ENCODE measurements around the gene HCFC1R1.
"Not testable (repeated sequence)": the region's sequence is repeated elsewhere in the genome, so short reads cannot be mapped to it uniquely, and the experiment has no call there.

Gene HCFC1R1

GRCh38 chr16:3059723-3060242 is 36.0 kb upstream of the HCFC1R1 start:
- TF ChIP-seq CTCF (conservative IDR thresholded peaks at IDR 0.05; ENCODE audit: low read depth, low read length), result no peak
- DNase-seq (ENCODE audit: low read depth), result no peak
- H3K4me3 ChIP-seq (ENCODE audit: low read depth, low read length), result peak overlapping the region; percentile 74

GRCh38 chr16:3059041-3059722 is 35.4 kb upstream of the HCFC1R1 start:
- peak overlapping the region; percentile 74 for H3K4me3 ChIP-seq (ENCODE audit: low read depth, low read length)
- TF ChIP-seq CTCF (conservative IDR thresholded peaks at IDR 0.05; ENCODE audit: low read depth, low read length), result peak; percentile 51
- DNase-seq (ENCODE audit: low read depth), result peak; percentile 76

- H3K4me3 ChIP-seq (ENCODE audit: low read depth, low read length), result peak overlapping the region; percentile 74
- DNase-seq (ENCODE audit: low read depth), result peak; percentile 38
- peak; percentile 16 for TF ChIP-seq CTCF (conservative IDR thresholded peaks at IDR 0.05; ENCODE audit: low read depth, low read length)
These were observed 34.6 kb upstream of the HCFC1R1 start for GRCh38 chr16:3058139-3059030.

- TF ChIP-seq CTCF (conservative IDR thresholded peaks at IDR 0.05; ENCODE audit: low read depth, low read length), result no peak
- no peak for DNase-seq (ENCODE audit: low read depth)
- H3K4me3 ChIP-seq (ENCODE audit: low read depth, low read length), result no peak overlapping the region
These were observed 33.7 kb upstream of the HCFC1R1 start for GRCh38 chr16:3057181-3058138.

GRCh38 chr16:3056336-3057180 is 32.8 kb upstream of the HCFC1R1 start:
- H3K4me3 ChIP-seq (ENCODE audit: low read depth, low read length), result no peak overlapping the region
- no peak for DNase-seq (ENCODE audit: low read depth)
- no peak for TF ChIP-seq CTCF (conservative IDR thresholded peaks at IDR 0.05; ENCODE audit: low read depth, low read length)

GRCh38 chr16:3055734-3056115 is 32.0 kb upstream of the HCFC1R1 start:
- not testable (repeated sequence) for H3K4me3 ChIP-seq (ENCODE audit: low read depth, low read length); DNase-seq (ENCODE audit: low read depth)

Data from choroid plexus epithelial cell (primary cell).